ENCODE results near the gene ISG20.
A peak's percentile ranks its signal among the peaks of the same experiment; 100 is the strongest.

The ISG20 gene

DNA sequence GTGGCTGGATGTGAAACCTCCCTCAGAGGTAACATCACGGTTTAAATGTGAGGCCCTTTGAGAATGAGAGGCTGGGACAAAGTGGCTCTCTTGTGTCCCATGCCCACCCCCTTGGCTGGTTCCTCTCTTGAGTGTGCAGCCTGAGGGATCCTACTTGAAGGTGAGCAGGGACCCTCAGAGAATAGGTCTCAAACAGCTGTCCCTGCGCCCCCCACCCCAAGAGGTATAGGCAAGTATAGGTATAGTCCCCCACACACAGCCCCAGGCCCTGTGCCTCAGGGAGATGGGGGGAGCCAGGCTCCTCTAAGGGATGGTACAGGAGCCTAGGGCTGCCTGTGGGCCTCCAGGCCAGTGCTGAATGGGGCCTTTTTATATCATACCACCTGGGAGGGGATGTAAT, 61.9 kb downstream of the ISG20 start:
- no peak for DNase-seq (ENCODE audit: low read depth)
- no peak overlapping the region for H3K4me3 ChIP-seq (ENCODE audit: low read depth, low read length)
- TF ChIP-seq, protein P1, sequence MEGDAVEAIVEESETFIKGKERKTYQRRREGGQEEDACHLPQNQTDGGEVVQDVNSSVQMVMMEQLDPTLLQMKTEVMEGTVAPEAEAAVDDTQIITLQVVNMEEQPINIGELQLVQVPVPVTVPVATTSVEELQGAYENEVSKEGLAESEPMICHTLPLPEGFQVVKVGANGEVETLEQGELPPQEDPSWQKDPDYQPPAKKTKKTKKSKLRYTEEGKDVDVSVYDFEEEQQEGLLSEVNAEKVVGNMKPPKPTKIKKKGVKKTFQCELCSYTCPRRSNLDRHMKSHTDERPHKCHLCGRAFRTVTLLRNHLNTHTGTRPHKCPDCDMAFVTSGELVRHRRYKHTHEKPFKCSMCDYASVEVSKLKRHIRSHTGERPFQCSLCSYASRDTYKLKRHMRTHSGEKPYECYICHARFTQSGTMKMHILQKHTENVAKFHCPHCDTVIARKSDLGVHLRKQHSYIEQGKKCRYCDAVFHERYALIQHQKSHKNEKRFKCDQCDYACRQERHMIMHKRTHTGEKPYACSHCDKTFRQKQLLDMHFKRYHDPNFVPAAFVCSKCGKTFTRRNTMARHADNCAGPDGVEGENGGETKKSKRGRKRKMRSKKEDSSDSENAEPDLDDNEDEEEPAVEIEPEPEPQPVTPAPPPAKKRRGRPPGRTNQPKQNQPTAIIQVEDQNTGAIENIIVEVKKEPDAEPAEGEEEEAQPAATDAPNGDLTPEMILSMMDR (IDR thresholded peaks at IDR 0.05; ENCODE audit: control insufficient read depth, extremely low read depth, insufficient read depth): no peak

DNA sequence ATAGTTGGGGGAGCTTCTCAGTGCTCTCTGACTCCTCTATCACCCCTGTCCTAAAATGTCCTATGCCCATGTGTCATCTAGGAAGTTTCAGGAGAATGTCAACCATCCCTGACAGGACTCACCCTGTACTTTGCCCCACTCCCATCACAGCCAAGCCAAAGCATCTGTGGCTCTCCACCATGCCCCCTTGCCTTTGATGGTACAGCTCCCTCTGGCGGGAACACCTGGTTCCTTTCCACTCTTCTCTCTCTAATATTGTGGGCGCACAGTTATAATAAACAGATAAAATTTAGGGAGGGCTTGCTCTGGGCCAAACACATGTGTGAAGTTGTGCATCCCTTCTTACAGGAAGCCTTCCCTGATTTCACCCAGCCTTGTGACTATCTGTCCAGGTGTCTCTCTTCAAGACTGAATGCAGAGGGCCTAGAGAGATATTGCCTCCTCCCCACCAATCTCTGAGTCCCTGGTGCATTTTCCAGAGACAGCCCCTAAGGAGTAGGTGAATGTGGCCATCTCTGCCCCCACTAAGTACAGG, 62.8 kb downstream of the ISG20 start:
- no peak for DNase-seq (ENCODE audit: low read depth)
- H3K4me3 ChIP-seq (ENCODE audit: low read depth, low read length): no peak overlapping the region
- TF ChIP-seq, protein P1 (IDR thresholded peaks at IDR 0.05; ENCODE audit: control insufficient read depth, extremely low read depth, insufficient read depth): 0 out of 2 replicates have a peak, but pooled peaks have one; percentile 13

DNA sequence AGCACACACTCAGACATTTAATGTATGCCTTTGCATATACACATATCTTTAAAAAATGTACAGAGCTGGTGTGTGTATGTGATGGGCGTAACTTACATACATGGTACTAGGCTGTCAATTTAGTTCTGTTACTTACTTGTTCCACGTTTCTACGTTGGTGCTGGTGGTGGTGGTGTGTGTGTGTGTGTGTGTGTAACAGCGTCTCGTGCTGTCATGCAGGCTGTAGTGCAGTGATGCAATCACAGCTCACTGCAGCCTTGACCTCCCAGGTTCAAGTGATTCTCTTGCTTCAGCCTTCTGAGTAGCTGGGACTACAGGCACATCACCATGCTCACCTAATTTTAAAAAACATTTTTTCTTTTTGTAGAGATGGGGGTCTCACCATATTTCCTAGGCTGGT, 64.2 kb downstream of the ISG20 start:
- TF ChIP-seq, protein P1 (IDR thresholded peaks at IDR 0.05; ENCODE audit: control insufficient read depth, extremely low read depth, insufficient read depth): no peak
- H3K4me3 ChIP-seq (ENCODE audit: low read depth, low read length): no peak overlapping the region
- DNase-seq (ENCODE audit: low read depth): no peak

DNA sequence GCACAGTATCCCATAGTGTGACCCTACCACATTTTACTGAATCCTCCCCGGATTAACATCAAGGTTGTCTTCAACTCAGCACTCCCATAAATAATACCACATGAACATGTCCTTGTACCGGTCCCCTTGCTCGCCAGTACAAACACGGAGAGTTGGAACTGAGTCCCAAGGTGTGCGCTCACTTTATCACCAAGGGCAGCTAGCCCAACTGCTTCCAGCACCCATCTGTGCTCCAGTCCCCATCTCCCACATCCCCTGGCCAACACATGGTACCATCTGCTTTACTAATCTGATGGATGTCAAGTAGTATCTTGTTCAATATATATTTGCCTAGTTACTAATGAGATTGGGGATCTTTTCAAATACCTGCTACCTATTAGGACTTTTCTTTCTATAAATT, 64.7 kb downstream of the ISG20 start:
- DNase-seq (ENCODE audit: low read depth): no peak
- no peak overlapping the region for H3K4me3 ChIP-seq (ENCODE audit: low read depth, low read length)
- TF ChIP-seq, protein P1 (IDR thresholded peaks at IDR 0.05; ENCODE audit: control insufficient read depth, extremely low read depth, insufficient read depth): no peak

DNA sequence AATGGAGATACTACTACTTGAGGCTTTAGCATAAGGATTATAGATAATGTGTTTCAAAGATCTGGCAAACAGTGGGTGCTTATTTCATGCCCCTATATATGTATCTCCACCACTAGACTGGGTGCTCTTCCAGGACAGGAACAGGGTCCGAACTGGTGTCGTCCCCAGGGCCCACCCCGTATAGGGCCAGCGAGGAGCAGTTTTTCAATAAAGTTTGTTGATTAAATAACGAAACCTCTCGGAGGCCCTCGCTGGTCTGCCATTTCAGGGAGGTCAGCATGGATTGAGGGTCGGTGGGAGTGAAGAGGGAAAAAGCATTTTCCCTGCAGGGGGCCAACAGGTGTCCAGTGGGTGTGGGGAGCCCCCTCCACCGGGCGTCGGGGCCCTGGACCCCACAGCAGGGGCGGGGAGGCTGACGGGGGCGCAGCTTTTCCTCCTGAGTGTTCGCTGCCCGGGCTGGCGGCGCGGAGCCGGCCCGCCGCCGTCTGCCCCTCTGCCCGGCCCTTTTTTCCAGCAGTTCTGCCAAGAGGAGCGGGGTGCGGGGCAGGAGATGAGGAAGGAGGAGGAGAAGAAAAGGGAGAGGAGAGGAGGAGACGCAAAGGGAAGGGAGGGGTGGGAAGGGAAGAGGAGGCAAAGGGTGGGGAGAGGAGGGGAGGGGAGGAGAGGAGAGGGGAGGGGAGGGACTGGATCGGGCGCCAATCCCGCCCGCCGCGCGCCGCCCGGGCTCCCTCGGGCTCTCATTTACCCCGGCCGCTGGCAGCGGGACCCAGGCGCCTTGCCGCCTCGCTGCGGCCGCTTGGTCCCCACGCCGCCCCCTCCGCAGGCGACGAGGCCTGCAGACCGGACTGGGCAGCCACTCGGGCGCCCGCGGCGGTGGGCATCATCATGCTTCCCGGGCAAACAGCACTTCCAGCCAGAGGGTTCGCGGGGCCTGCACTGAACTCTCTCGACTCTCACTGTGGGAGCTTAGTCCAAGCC, 66.3 kb downstream of the ISG20 start:
- TF ChIP-seq, protein P1 (IDR thresholded peaks at IDR 0.05; ENCODE audit: control insufficient read depth, extremely low read depth, insufficient read depth): no peak
- no peak for DNase-seq (ENCODE audit: low read depth)
- no peak overlapping the region for H3K4me3 ChIP-seq (ENCODE audit: low read depth, low read length)

DNA sequence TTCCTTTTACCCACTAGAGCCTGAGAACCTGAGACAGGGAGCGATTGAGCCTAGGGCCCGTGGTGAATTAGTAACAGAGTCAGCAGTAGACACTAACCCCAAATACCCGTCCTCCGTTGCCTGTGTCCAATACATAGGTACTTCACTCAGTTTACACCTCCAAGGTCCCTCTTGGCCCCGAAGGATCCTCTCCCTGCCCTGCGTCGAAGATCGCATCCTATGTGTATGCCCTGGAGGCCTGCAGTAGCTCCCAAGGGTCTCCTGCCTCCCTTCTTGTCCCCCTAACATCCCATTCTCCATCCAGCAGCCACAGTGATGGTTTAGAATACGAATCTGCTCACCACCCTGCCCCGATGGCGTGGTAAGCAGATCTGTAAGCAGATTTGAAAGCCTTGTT, 67.0 kb downstream of the ISG20 start:
- DNase-seq (ENCODE audit: low read depth): no peak
- H3K4me3 ChIP-seq (ENCODE audit: low read depth, low read length): no peak overlapping the region

More for the DNA sequence above, 67.0 kb downstream of the ISG20 start:
- TF ChIP-seq, protein P1 (IDR thresholded peaks at IDR 0.05; ENCODE audit: control insufficient read depth, extremely low read depth, insufficient read depth): no peak
